GM12874 (cell line): ENCODE results near the gene SEMA5A.

Experiments
- CTCF ChIP-seq: IDR thresholded peaks from 2 replicates; pipeline ENCODE4 v1.5.1; 2011; ENCODE audit warnings: low read depth, mild to moderate bottlenecking, control low read depth, low read length, moderate library complexity; ENCODE audit not compliant: insufficient read depth

The SEMA5A gene

GRCh38 chr5:9103290-9103689, 442.6 kb downstream of the SEMA5A start:
- TF ChIP-seq CTCF: no peak

- no peak for TF ChIP-seq CTCF
These were observed 446.2 kb downstream of the SEMA5A start for GRCh38 chr5:9099689-9100088.

GRCh38 chr5:9098990-9099389, 446.9 kb downstream of the SEMA5A start:
- TF ChIP-seq CTCF: no peak

- no peak for TF ChIP-seq CTCF
These were observed 451.3 kb downstream of the SEMA5A start for GRCh38 chr5:9094582-9094981.

GRCh38 chr5:9091896-9092662, 453.8 kb downstream of the SEMA5A start:
- no peak for TF ChIP-seq CTCF

GRCh38 chr5:9090381-9091026, 455.4 kb downstream of the SEMA5A start:
- TF ChIP-seq CTCF: no peak

GRCh38 chr5:9089893-9090292, 456.0 kb downstream of the SEMA5A start:
- TF ChIP-seq CTCF: no peak
